Prostate gland (tissue), 2 donors: ENCODE data around the gene PRKAB1. TPM values are rescaled to one million over a fixed set of nuclear protein-coding genes. Genes with fewer than 3 reads are reported as not detected.

ENCODE experiments used
- DNase-seq: peaks from one replicate; pipeline ENCODE4 v3.0.0-alpha.2; 2019; ENCODE audit warnings: low spot score
- H3K27ac ChIP-seq, 2 donors: fragments of 200-600 bp; sonication (generic); 2 replicates each; pipeline ENCODE4 v1.5.1; 2017 to 2019
- H3K27me3 ChIP-seq: fragments of 200-600 bp; sonication (generic); replicated peaks from 2 replicates; pipeline ENCODE4 v1.5.1; 2019; ENCODE audit not compliant: insufficient read depth
- H3K36me3 ChIP-seq, 2 donors: fragments of 200-600 bp; sonication (generic); 1 replicate in 1 of 2; 2 replicates in 1 of 2; pipeline versions ENCODE4 v1.5.1 to v1.8.1; 2017 to 2019
- H3K4me1 ChIP-seq: fragments of 200-600 bp; sonication (generic); replicated peaks from 2 replicates; pipeline ENCODE4 v1.5.1; 2019
- H3K4me3 ChIP-seq, 2 donors: fragments of 200-600 bp; sonication (generic); 2 replicates each; pipeline ENCODE4 v1.5.1; 2017 to 2019
- H3K9me3 ChIP-seq: fragments of 200-600 bp; sonication (generic); 2 replicates; pipeline ENCODE4 v1.5.1; 2017
- CTCF ChIP-seq, 4 experiments: fragments of 200-600 bp in 2 of 4; fragments of 450-650 bp in 2 of 4; sonication (generic) in 2 of 4; IDR thresholded peaks; 1 replicate in 3 of 4; 2 replicates in 1 of 4; pipeline ENCODE4 v1.5.1; 2016 to 2019; ENCODE audit warnings: antibody characterized with exemption in 4 of 4, mild to moderate bottlenecking in 2 of 4, moderate library complexity in 2 of 4
- POLR2A ChIP-seq: fragments of 450-650 bp; IDR thresholded peaks from one replicate; pipeline ENCODE4 v1.6.1; 2016; ENCODE audit warnings: antibody characterized with exemption, mild to moderate bottlenecking
- POLR2AphosphoS5 ChIP-seq: sonication (generic); formaldehyde crosslinking; IDR thresholded peaks from one replicate; pipeline ENCODE4 v1.6.1; 2017; ENCODE audit warnings: antibody characterized with exemption
- WGBS: methylation state at CpG from one replicate; pipeline ENCODE4 v1.1.5; 2018; 5-methylcytosine and 5-hydroxymethylcytosine counted together
- intact Hi-C: fragments of 100-400 bp; cut with DNase I; formaldehyde crosslinking; loops from one replicate; pipeline ENCODE4 v1.14.2; 2022
- total RNA-seq, 2 donors: library from RNA; depleted of rRNA; stranded (reverse); fragments of >200 nt; gene quantifications; one replicate each; pipeline ENCODE4 v1.1.0, GENCODE V29; 2016

Gene PRKAB1
- total RNA-seq, 2 donors from 2014 or later: 17.3 to 36.7 TPM

- peaks cover 0 to 24% of the 10 kb centered on the region in 2 donors for H3K36me3 ChIP-seq
- no peaks in the 10 kb centered on the region for H3K9me3 ChIP-seq
- no peaks in the 10 kb centered on the region for H3K4me1 ChIP-seq
- H3K4me3 ChIP-seq: no peak overlapping the region
- H3K27ac ChIP-seq: no peak overlapping the region
- WGBS: 55% methylated on average over 3 of the region's 3 CpGs
- TF ChIP-seq CTCF (IDR thresholded peaks at IDR 0.05) (no peak), POLR2AphosphoS5 (no peak), POLR2A (no peak)
- DNase-seq: no peak
- no peaks in the 10 kb centered on the region for H3K27me3 ChIP-seq
- intact Hi-C loops: no loop called here
Observed at GRCh38 chr12:119682639-119683252, 14.8 kb downstream of the PRKAB1 start.

GRCh38 chr12:119683413-119683812 lies 15.5 kb downstream of the PRKAB1 start:
- no peaks in the 10 kb centered on the region for H3K9me3 ChIP-seq
- 83% methylated on average over 6 of the region's 6 CpGs for WGBS
- no peak overlapping the region for H3K27ac ChIP-seq
- no peaks in the 10 kb centered on the region for H3K27me3 ChIP-seq
- H3K36me3 ChIP-seq: peaks cover 0 to 18% of the 10 kb centered on the region in 2 donors
- TF ChIP-seq CTCF (IDR thresholded peaks at IDR 0.05) (no peak), POLR2AphosphoS5 (no peak), POLR2A (no peak)
- intact Hi-C loops: no loop called here
- DNase-seq: no peak
- no peak overlapping the region for H3K4me3 ChIP-seq
- no peaks in the 10 kb centered on the region for H3K4me1 ChIP-seq

- no peaks in the 10 kb centered on the region for H3K27me3 ChIP-seq
- no peaks in the 10 kb centered on the region for H3K9me3 ChIP-seq
- H3K27ac ChIP-seq: no peak overlapping the region
- intact Hi-C loops: no loop called here
- WGBS: 78% methylated on average over 3 of the region's 3 CpGs
- no peak for TF ChIP-seq POLR2A
- TF ChIP-seq CTCF (IDR thresholded peaks at IDR 0.05): no peak
- no peak for TF ChIP-seq POLR2AphosphoS5
- no peak for DNase-seq
- H3K4me3 ChIP-seq: no peak overlapping the region
- H3K4me1 ChIP-seq: no peaks in the 10 kb centered on the region
- peaks cover 0 to 14% of the 10 kb centered on the region in 2 donors for H3K36me3 ChIP-seq
Observed at GRCh38 chr12:119683816-119684215, 15.9 kb downstream of the PRKAB1 start.

GRCh38 chr12:119684711-119685369 lies 16.9 kb downstream of the PRKAB1 start:
- intact Hi-C loops: no loop called here
- H3K27me3 ChIP-seq: no peaks in the 10 kb centered on the region

GRCh38 chr12:119685375-119685774 lies 17.4 kb downstream of the PRKAB1 start:
- no peak for DNase-seq
- Histone ChIP-seq H3K4me1 (no peaks in the 10 kb centered on the region), H3K27ac (no peak overlapping the region), H3K9me3 (no peaks in the 10 kb centered on the region), H3K36me3 (peaks cover 0 to 2% of the 10 kb centered on the region in 2 donors), H3K27me3 (no peaks in the 10 kb centered on the region), H3K4me3 (no peak overlapping the region)
- TF ChIP-seq POLR2AphosphoS5: no peak
- no peak for TF ChIP-seq CTCF (IDR thresholded peaks at IDR 0.05)
- TF ChIP-seq POLR2A: no peak
- WGBS: 76% methylated on average over 4 of the region's 4 CpGs
- intact Hi-C loops: no loop called here

More at GRCh38 chr12:119684711-119685369, 16.9 kb downstream of the PRKAB1 start:
- TF ChIP-seq POLR2A: no peak
- peaks cover 0 to 7% of the 10 kb centered on the region in 2 donors for H3K36me3 ChIP-seq
- no peak overlapping the region for H3K27ac ChIP-seq
- no peak overlapping the region for H3K4me3 ChIP-seq
- WGBS: 49% methylated on average over 10 of the region's 10 CpGs
- H3K4me1 ChIP-seq: no peaks in the 10 kb centered on the region
- DNase-seq: no peak
- no peaks in the 10 kb centered on the region for H3K9me3 ChIP-seq
